A549 (cell line): ENCODE data around the gene PRLR.

Source experiments
- CHD2 ChIP-seq: fragments of 150-350 bp; IDR thresholded peaks from 2 replicates; pipeline ENCODE4 v1.6.1; 2014; ENCODE audit warnings: low read length; ENCODE audit not compliant: partially characterized antibody
- CHD4 ChIP-seq: fragments of 200-600 bp; sonication (generic); IDR thresholded peaks from 2 replicates; pipeline ENCODE4 v1.6.1; 2016; ENCODE audit warnings: antibody characterized with exemption, mild to moderate bottlenecking, borderline replicate concordance
- EP300 ChIP-seq, 2 experiments: fragments of >200 bp; sonication (Bioruptor Twin); formaldehyde crosslinking; IDR thresholded peaks; 2 replicates in 1 of 2; 3 replicates in 1 of 2; pipeline ENCODE4 v1.6.1; 2016 to 2017
- JUN ChIP-seq, 2 experiments: fragments of >200 bp; sonication (Bioruptor Twin); formaldehyde crosslinking; IDR thresholded peaks; 2 replicates in 1 of 2; 3 replicates in 1 of 2; pipeline ENCODE4 v1.6.1; 2016 to 2017
- JUNB ChIP-seq: fragments of >200 bp; sonication (Bioruptor Twin); formaldehyde crosslinking; IDR thresholded peaks from 2 replicates; pipeline ENCODE4 v1.6.1; 2016
- KDM1A ChIP-seq: fragments of 200-600 bp; sonication (generic); IDR thresholded peaks from 2 replicates; pipeline ENCODE4 v1.6.1; 2016; ENCODE audit warnings: low read depth, mild to moderate bottlenecking
- POLR2A ChIP-seq: IDR thresholded peaks from 2 replicates; pipeline ENCODE4 v1.6.1; 2012; ENCODE audit warnings: mild to moderate bottlenecking, low read length
- RAD21 ChIP-seq, 2 experiments: fragments of >200 bp in 1 of 2; sonication (Bioruptor Twin) in 1 of 2; formaldehyde crosslinking in 1 of 2; IDR thresholded peaks in 1 of 2; conservative IDR thresholded peaks in 1 of 2; 2 replicates in 1 of 2; 3 replicates in 1 of 2; pipeline ENCODE4 v1.6.1; 2012 to 2018; ENCODE audit warnings: inconsistent platforms in 1 of 2
- RCOR1 ChIP-seq: fragments of 150-350 bp; IDR thresholded peaks from 2 replicates; pipeline ENCODE4 v1.6.1; 2014; ENCODE audit warnings: antibody characterized with exemption, low read length, low read depth
- RFX5 ChIP-seq: fragments of 450-650 bp; IDR thresholded peaks from 2 replicates; pipeline ENCODE4 v1.7.1; 2014; ENCODE audit warnings: antibody characterized with exemption, mild to moderate bottlenecking, moderate library complexity
- ZFP36 ChIP-seq: fragments of 450-650 bp; IDR thresholded peaks from 2 replicates; pipeline ENCODE4 v1.6.1; 2014; ENCODE audit warnings: borderline replicate concordance; ENCODE audit not compliant: partially characterized antibody
- TF ChIP-seq, protein P1 (sequence below): fragments of >200 bp; sonication (Bioruptor Twin); formaldehyde crosslinking; IDR thresholded peaks from 3 replicates; pipeline ENCODE4 v1.5.1; 2016
- TF ChIP-seq, protein P2 (sequence below): fragments of >200 bp; sonication (Bioruptor Twin); formaldehyde crosslinking; IDR thresholded peaks from 3 replicates; pipeline ENCODE4 v1.6.1; 2016

DNA sequence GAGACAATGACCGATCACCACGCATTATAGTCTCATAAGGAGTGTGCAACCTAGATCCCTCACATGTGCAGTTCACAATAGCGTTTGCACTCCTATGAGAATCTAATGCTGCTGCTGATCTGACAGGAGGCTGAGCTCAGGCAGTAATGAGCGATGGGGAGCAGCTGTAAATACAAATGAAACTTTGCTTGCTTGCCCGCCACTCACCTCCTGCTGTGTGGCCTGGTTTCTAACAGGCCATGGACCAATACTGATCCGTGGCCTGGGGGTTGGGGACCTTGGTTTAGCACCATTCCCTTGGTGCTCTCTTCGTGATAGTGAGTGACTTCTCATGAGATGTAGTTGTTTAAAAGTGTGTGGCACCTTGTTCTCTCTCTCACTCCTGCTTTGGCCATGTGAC, 50.2 kb downstream of the PRLR start:
- TF ChIP-seq, protein P1, sequence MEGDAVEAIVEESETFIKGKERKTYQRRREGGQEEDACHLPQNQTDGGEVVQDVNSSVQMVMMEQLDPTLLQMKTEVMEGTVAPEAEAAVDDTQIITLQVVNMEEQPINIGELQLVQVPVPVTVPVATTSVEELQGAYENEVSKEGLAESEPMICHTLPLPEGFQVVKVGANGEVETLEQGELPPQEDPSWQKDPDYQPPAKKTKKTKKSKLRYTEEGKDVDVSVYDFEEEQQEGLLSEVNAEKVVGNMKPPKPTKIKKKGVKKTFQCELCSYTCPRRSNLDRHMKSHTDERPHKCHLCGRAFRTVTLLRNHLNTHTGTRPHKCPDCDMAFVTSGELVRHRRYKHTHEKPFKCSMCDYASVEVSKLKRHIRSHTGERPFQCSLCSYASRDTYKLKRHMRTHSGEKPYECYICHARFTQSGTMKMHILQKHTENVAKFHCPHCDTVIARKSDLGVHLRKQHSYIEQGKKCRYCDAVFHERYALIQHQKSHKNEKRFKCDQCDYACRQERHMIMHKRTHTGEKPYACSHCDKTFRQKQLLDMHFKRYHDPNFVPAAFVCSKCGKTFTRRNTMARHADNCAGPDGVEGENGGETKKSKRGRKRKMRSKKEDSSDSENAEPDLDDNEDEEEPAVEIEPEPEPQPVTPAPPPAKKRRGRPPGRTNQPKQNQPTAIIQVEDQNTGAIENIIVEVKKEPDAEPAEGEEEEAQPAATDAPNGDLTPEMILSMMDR, result no peak
- no peak for TF ChIP-seq EP300 (IDR thresholded peaks at IDR 0.05)
- no peak for TF ChIP-seq JUN (IDR thresholded peaks at IDR 0.05)
- no peak for TF ChIP-seq CHD4
- no peak for TF ChIP-seq RCOR1
- TF ChIP-seq RFX5, result no peak
- no peak for TF ChIP-seq POLR2A
- no peak for TF ChIP-seq ZFP36
- TF ChIP-seq RAD21 (conservative IDR thresholded peaks at IDR 0.05 in 1 of 2, IDR thresholded peaks at IDR 0.05 in 1 of 2), result no peak
- no peak for TF ChIP-seq CHD2
- no peak for TF ChIP-seq KDM1A
- TF ChIP-seq JUNB, result no peak
- TF ChIP-seq, protein P2, sequence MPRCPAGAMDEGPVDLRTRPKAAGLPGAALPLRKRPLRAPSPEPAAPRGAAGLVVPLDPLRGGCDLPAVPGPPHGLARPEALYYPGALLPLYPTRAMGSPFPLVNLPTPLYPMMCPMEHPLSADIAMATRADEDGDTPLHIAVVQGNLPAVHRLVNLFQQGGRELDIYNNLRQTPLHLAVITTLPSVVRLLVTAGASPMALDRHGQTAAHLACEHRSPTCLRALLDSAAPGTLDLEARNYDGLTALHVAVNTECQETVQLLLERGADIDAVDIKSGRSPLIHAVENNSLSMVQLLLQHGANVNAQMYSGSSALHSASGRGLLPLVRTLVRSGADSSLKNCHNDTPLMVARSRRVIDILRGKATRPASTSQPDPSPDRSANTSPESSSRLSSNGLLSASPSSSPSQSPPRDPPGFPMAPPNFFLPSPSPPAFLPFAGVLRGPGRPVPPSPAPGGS, result no peak
